HEK293 (cell line): ENCODE data around the gene DDX39A.

Experiments
- CTCF ChIA-PET: fragments of 350-600 bp; formaldehyde crosslinking; extraction: SDS; loops from one replicate; lab custom pipeline; 2021; ENCODE audit warnings: antibody characterized with exemption; lab: Yijun Ruan, JAX
- POLR2A ChIA-PET: fragments of 300-600 bp; formaldehyde crosslinking; extraction: SDS; loops from one replicate; lab custom pipeline; 2020; ENCODE audit warnings: antibody characterized with exemption, inconsistent platforms; lab: Yijun Ruan, JAX
- H3K27ac ChIP-seq: fragments of 200-500 bp; sonication (Bioruptor generic); 2 replicates; pipeline ENCODE4 v1.5.1; 2014; ENCODE audit warnings: low read depth, low read length, control low read depth, inconsistent platforms; ENCODE audit errors: extremely low read depth
- H3K36me3 ChIP-seq, 2 experiments: fragments of 200-500 bp in 1 of 2; sonication (Bioruptor generic) in 1 of 2; 1 replicate in 1 of 2; 2 replicates in 1 of 2; pipeline ENCODE4 v1.5.1; 2014 to 2017; ENCODE audit warnings: inconsistent platforms in 2 of 2, low read length in 2 of 2; ENCODE audit not compliant: control insufficient read depth in 2 of 2, insufficient read depth in 1 of 2
- H3K4me1 ChIP-seq: fragments of 200-500 bp; sonication (Bioruptor generic); 2 replicates; pipeline ENCODE4 v1.5.1; 2014; ENCODE audit warnings: mild to moderate bottlenecking, low read length, inconsistent platforms; ENCODE audit not compliant: control insufficient read depth, insufficient read depth
- H3K4me3 ChIP-seq: 2 replicates; pipeline ENCODE4 v1.5.1; 2011; ENCODE audit warnings: low read depth, mild to moderate bottlenecking, control low read depth, low read length, moderate library complexity
- H3K9me3 ChIP-seq: fragments of 200-500 bp; sonication (Bioruptor generic); 2 replicates; pipeline ENCODE4 v1.5.1; 2014; ENCODE audit warnings: low read depth, low read length, inconsistent platforms; ENCODE audit not compliant: control insufficient read depth, insufficient read depth
- BCL11B ChIP-seq: fragments of 450-650 bp; formaldehyde crosslinking; IDR thresholded peaks from 2 replicates; pipeline ENCODE4 v1.5.1; 2016; ENCODE audit warnings: low read depth, missing biosample characterization, missing genetic modification characterization
- IKZF3 ChIP-seq: fragments of 450-650 bp; IDR thresholded peaks from 2 replicates; pipeline ENCODE4 v1.5.0; 2018; ENCODE audit warnings: missing biosample characterization, mild to moderate bottlenecking, missing genetic modification characterization, moderate library complexity
- ZBTB48 ChIP-seq: fragments of 450-650 bp; formaldehyde crosslinking; IDR thresholded peaks from 2 replicates; pipeline ENCODE4 v1.5.1; 2016; ENCODE audit warnings: missing biosample characterization, missing genetic modification characterization
- ZNF175 ChIP-seq: fragments of 450-650 bp; formaldehyde crosslinking; IDR thresholded peaks from 2 replicates; pipeline ENCODE4 v1.5.1; 2016; ENCODE audit warnings: missing biosample characterization, missing genetic modification characterization
- ZNF211 ChIP-seq: fragments of 450-650 bp; formaldehyde crosslinking; IDR thresholded peaks from 2 replicates; pipeline ENCODE4 v1.5.1; 2016; ENCODE audit warnings: low read depth, missing biosample characterization, missing genetic modification characterization
- ZNF354C ChIP-seq: fragments of 450-650 bp; formaldehyde crosslinking; IDR thresholded peaks from 2 replicates; pipeline ENCODE4 v1.5.1; 2016; ENCODE audit warnings: missing biosample characterization, missing genetic modification characterization, low read depth, borderline replicate concordance
- ZNF391 ChIP-seq: fragments of 450-650 bp; formaldehyde crosslinking; IDR thresholded peaks from 2 replicates; pipeline ENCODE4 v1.5.1; 2016; ENCODE audit warnings: low read depth, missing biosample characterization, missing genetic modification characterization, borderline replicate concordance
- ZNF560 ChIP-seq: fragments of 450-650 bp; formaldehyde crosslinking; IDR thresholded peaks from 2 replicates; pipeline ENCODE4 v1.5.1; 2017; ENCODE audit warnings: missing biosample characterization, missing genetic modification characterization, borderline replicate concordance
- ZNF660 ChIP-seq: fragments of 450-650 bp; IDR thresholded peaks from 2 replicates; pipeline ENCODE4 v1.5.1; 2018; ENCODE audit warnings: missing biosample characterization, mild to moderate bottlenecking, missing genetic modification characterization
- ZSCAN23 ChIP-seq: fragments of 450-650 bp; formaldehyde crosslinking; IDR thresholded peaks from 2 replicates; pipeline ENCODE4 v1.5.1; 2016; ENCODE audit warnings: missing biosample characterization, missing genetic modification characterization
- ZXDB ChIP-seq: fragments of 450-650 bp; formaldehyde crosslinking; IDR thresholded peaks from 2 replicates; pipeline ENCODE4 v1.5.1; 2016; ENCODE audit warnings: missing biosample characterization, missing genetic modification characterization
- TF ChIP-seq, protein P1 (sequence below): fragments of 450-650 bp; IDR thresholded peaks from 2 replicates; pipeline ENCODE4 v1.5.1; 2018; ENCODE audit warnings: missing biosample characterization, mild to moderate bottlenecking, missing genetic modification characterization
- TF ChIP-seq, protein P2 (sequence below): fragments of 450-650 bp; formaldehyde crosslinking; IDR thresholded peaks from 2 replicates; pipeline ENCODE4 v1.5.1; 2016; ENCODE audit warnings: missing biosample characterization, missing genetic modification characterization
- TF ChIP-seq, protein P3 (sequence below): fragments of 450-650 bp; formaldehyde crosslinking; conservative IDR thresholded peaks from 2 replicates; pipeline ENCODE4 v1.5.1; 2016; ENCODE audit warnings: low read depth, missing biosample characterization, missing genetic modification characterization
- TF ChIP-seq, protein P4 (sequence below): sonication (generic); formaldehyde crosslinking; IDR thresholded peaks from 2 replicates; pipeline ENCODE4 v1.8.1; 2022; ENCODE audit warnings: mild to moderate bottlenecking, moderate library complexity, missing genetic modification reagents
- TF ChIP-seq, protein P5 (sequence below): fragments of 450-650 bp; formaldehyde crosslinking; IDR thresholded peaks from 2 replicates; pipeline ENCODE4 v1.5.1; 2017; ENCODE audit warnings: missing biosample characterization, missing genetic modification characterization
- TF ChIP-seq, protein P6 (sequence below): fragments of 450-650 bp; formaldehyde crosslinking; IDR thresholded peaks from 2 replicates; pipeline ENCODE4 v1.5.1; 2016; ENCODE audit warnings: missing biosample characterization, missing genetic modification characterization

Gene DDX39A

DNA sequence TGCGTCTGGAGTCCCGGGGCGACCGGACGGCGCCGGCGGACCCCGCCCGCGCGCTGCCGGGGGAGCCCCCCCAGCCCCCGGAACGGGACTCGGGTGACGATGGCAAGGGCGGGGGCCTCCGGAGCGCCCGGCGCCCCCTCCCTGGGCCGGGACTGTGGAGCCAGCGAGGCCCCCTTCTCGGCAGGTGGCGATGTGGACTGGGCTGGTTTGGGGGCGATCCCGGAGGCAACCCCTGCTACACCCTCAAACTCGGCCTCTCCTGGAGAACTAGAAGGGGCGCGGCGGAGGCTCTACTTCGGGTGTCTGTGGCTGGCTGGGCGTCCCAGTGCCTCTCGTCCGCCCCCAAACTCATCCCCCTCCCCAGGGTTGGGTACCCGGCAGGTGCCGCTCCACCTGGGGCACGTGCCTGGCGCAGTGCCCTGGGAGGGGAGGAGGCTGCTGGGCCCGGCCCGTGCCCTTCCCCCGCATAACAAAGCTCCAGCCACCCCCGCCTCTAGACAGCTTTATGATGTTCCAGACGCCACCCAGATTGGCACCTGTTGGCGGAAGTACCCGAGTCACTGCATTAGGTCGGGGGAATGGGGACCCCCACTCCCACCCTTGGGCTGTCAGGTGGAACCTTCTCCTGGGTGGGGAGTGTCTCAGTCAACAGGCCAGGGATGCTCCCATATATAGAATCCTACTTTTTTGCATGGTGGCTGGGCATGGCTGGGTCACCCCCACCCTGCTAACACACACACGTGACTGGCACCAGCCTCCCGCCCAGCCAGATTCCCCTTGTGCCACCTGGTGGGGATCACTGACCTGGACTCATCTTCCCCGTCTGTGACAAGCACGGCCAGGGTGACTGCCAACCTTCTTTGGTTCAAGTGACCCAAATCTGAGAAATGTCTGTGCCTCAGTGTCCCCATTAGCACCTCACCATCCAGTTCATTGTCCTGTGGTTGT is 14.7 kb upstream of the DDX39A start (continued):
- TF ChIP-seq, protein P1, sequence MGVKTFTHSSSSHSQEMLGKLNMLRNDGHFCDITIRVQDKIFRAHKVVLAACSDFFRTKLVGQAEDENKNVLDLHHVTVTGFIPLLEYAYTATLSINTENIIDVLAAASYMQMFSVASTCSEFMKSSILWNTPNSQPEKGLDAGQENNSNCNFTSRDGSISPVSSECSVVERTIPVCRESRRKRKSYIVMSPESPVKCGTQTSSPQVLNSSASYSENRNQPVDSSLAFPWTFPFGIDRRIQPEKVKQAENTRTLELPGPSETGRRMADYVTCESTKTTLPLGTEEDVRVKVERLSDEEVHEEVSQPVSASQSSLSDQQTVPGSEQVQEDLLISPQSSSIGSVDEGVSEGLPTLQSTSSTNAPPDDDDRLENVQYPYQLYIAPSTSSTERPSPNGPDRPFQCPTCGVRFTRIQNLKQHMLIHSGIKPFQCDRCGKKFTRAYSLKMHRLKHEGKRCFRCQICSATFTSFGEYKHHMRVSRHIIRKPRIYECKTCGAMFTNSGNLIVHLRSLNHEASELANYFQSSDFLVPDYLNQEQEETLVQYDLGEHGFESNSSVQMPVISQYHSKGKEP (tag by site-specific recombination): no peak
- TF ChIP-seq BCL11B (tag by site-specific recombination): no peak
- TF ChIP-seq, protein P2, sequence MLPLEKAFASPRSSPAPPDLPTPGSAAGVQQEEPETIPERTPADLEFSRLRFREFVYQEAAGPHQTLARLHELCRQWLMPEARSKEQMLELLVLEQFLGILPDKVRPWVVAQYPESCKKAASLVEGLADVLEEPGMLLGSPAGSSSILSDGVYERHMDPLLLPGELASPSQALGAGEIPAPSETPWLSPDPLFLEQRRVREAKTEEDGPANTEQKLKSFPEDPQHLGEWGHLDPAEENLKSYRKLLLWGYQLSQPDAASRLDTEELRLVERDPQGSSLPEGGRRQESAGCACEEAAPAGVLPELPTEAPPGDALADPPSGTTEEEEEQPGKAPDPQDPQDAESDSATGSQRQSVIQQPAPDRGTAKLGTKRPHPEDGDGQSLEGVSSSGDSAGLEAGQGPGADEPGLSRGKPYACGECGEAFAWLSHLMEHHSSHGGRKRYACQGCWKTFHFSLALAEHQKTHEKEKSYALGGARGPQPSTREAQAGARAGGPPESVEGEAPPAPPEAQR: no peak
- TF ChIP-seq, protein P3, sequence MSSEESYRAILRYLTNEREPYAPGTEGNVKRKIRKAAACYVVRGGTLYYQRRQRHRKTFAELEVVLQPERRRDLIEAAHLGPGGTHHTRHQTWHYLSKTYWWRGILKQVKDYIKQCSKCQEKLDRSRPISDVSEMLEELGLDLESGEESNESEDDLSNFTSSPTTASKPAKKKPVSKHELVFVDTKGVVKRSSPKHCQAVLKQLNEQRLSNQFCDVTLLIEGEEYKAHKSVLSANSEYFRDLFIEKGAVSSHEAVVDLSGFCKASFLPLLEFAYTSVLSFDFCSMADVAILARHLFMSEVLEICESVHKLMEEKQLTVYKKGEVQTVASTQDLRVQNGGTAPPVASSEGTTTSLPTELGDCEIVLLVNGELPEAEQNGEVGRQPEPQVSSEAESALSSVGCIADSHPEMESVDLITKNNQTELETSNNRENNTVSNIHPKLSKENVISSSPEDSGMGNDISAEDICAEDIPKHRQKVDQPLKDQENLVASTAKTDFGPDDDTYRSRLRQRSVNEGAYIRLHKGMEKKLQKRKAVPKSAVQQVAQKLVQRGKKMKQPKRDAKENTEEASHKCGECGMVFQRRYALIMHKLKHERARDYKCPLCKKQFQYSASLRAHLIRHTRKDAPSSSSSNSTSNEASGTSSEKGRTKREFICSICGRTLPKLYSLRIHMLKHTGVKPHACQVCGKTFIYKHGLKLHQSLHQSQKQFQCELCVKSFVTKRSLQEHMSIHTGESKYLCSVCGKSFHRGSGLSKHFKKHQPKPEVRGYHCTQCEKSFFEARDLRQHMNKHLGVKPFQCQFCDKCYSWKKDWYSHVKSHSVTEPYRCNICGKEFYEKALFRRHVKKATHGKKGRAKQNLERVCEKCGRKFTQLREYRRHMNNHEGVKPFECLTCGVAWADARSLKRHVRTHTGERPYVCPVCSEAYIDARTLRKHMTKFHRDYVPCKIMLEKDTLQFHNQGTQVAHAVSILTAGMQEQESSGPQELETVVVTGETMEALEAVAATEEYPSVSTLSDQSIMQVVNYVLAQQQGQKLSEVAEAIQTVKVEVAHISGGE: peak; percentile 57; the same call in 1 of the 2 replicates
- TF ChIP-seq ZNF391 (tag by site-specific recombination): no peak
- TF ChIP-seq ZXDB (tag by site-specific recombination): no peak
- no peak for TF ChIP-seq ZNF660 (tag by site-specific recombination)
- TF ChIP-seq, protein P4, sequence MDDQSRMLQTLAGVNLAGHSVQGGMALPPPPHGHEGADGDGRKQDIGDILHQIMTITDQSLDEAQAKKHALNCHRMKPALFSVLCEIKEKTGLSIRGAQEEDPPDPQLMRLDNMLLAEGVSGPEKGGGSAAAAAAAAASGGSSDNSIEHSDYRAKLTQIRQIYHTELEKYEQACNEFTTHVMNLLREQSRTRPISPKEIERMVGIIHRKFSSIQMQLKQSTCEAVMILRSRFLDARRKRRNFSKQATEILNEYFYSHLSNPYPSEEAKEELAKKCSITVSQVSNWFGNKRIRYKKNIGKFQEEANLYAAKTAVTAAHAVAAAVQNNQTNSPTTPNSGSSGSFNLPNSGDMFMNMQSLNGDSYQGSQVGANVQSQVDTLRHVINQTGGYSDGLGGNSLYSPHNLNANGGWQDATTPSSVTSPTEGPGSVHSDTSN: no peak
- TF ChIP-seq ZBTB48 (tag by site-specific recombination): no peak
- TF ChIP-seq ZNF560 (tag by site-specific recombination): no peak
- TF ChIP-seq ZNF354C (tag by site-specific recombination): no peak
- TF ChIP-seq ZNF211 (tag by site-specific recombination): no peak
- no peak for TF ChIP-seq ZNF175
- TF ChIP-seq ZSCAN23 (tag by site-specific recombination): no peak

DNA sequence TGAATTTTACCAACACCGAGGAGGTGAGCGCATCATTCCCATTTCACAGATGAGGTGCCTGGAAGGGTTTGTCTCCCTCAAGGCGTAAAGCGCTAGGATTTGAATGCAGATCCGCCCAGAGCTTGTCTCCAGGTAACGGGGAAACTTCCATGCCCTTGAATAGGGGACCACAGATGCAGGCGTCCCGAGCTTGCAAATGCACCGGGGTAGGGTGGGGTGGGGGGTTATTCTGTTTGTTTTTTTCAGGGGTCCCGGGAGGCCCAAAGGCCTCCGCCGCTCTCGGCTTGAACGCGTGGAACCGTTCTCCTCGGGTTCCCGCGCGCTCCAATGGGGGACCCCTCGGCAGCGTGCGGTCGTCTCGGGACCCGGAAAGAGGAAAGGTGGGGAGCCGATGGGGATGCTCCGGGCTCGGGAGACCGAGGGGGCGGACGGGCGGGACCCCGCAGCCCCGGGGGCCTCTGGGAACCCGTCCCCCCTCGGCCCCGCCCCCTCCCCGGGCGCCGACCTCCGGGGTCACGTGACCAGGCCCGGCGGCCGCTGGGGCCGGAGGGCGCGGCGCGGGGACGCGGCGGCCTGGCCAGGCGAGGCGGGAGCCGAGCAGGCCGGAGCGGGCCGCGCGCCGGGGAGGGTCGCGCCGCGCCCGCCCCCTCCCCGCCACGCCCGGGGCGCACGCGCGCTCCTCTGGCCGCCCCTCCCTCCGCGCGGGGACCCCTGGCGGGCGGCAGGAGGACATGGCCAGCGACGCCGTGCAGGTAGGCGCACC is 13.8 kb upstream of the DDX39A start, which contains the start of gene PKN1:
Gene PKN1 (plus strand): TSS at position 516 of the 763 bp plus-strand sequence. CDS start 216 bp downstream, at position 732.
- peaks cover 0 to 11% of the 10 kb centered on the region in 2 experiments; a peak in 2 of 3 replicates for H3K36me3 ChIP-seq
- H3K4me3 ChIP-seq: peak within 1 kb of the TSS; percentile 63
- ChIA-PET POLR2A (interaction anchor here (0.6 to 1.2 kb wide), 5 partner anchors 8 to 1300 kb away, joined by 3 to 6 read pairs (median 3); partner anchors contain the start of gene ASF1B), CTCF (interaction anchor here (1.2 to 1.9 kb wide), 2 partner anchors 12 to 54 kb away, joined by 3 to 5 read pairs; no protein-coding TSS in a partner anchor)
- H3K9me3 ChIP-seq: no peaks in the 10 kb centered on the region
- peak within 1 kb of the TSS; percentile 80; the same call in 1 of the 2 replicates for H3K27ac ChIP-seq
- H3K4me1 ChIP-seq: 0 out of 2 replicates have a peak, but pooled peaks cover 3% of the 10 kb centered on the region
- TF ChIP-seq IKZF3 (tag by site-specific recombination): 0 out of 2 replicates have a peak, but pooled peaks have one; percentile 13
- TF ChIP-seq, protein P5, sequence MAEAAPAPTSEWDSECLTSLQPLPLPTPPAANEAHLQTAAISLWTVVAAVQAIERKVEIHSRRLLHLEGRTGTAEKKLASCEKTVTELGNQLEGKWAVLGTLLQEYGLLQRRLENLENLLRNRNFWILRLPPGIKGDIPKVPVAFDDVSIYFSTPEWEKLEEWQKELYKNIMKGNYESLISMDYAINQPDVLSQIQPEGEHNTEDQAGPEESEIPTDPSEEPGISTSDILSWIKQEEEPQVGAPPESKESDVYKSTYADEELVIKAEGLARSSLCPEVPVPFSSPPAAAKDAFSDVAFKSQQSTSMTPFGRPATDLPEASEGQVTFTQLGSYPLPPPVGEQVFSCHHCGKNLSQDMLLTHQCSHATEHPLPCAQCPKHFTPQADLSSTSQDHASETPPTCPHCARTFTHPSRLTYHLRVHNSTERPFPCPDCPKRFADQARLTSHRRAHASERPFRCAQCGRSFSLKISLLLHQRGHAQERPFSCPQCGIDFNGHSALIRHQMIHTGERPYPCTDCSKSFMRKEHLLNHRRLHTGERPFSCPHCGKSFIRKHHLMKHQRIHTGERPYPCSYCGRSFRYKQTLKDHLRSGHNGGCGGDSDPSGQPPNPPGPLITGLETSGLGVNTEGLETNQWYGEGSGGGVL (tag by site-specific recombination): peak; percentile 44
- TF ChIP-seq, protein P6, sequence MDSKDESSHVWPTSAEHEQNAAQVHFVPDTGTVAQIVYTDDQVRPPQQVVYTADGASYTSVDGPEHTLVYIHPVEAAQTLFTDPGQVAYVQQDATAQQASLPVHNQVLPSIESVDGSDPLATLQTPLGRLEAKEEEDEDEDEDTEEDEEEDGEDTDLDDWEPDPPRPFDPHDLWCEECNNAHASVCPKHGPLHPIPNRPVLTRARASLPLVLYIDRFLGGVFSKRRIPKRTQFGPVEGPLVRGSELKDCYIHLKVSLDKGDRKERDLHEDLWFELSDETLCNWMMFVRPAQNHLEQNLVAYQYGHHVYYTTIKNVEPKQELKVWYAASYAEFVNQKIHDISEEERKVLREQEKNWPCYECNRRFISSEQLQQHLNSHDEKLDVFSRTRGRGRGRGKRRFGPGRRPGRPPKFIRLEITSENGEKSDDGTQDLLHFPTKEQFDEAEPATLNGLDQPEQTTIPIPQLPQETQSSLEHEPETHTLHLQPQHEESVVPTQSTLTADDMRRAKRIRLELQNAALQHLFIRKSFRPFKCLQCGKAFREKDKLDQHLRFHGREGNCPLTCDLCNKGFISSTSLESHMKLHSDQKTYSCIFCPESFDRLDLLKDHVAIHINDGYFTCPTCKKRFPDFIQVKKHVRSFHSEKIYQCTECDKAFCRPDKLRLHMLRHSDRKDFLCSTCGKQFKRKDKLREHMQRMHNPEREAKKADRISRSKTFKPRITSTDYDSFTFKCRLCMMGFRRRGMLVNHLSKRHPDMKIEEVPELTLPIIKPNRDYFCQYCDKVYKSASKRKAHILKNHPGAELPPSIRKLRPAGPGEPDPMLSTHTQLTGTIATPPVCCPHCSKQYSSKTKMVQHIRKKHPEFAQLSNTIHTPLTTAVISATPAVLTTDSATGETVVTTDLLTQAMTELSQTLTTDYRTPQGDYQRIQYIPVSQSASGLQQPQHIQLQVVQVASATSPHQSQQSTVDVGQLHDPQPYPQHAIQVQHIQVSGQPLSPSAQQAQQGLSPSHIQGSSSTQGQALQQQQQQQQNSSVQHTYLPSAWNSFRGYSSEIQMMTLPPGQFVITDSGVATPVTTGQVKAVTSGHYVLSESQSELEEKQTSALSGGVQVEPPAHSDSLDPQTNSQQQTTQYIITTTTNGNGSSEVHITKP (tag by site-specific recombination): peak; percentile 94
